ENCODE measurements around the gene ACER2. TPM values are rescaled to one million over a fixed set of nuclear protein-coding genes. Genes with fewer than 3 reads are reported as not detected.

ACER2 gene
- total and polyA plus RNA-seq, 2 of the 8 experiments (the other 6 are each of a cell fraction or from before 2014, with no cell fraction given): 7.4 to 8.8 TPM

- CTCF ChIA-PET (ENCODE audit: partially characterized antibody): interaction anchor here (1.1 to 1.5 kb wide), 2 partner anchors 46 to 54 kb away, joined by 3 to 8 read pairs; no protein-coding TSS in a partner anchor
- no peaks in the 10 kb centered on the region for H3K36me3 ChIP-seq (ENCODE audit: control insufficient read depth in 2 of 4, insufficient read depth in 4 of 4, low read length in 3 of 4)
- no peak overlapping the region for H3K4me3 ChIP-seq (ENCODE audit: extremely low read depth in 1 of 4, insufficient read depth in 2 of 4, low read depth in 3 of 4, low read length in 4 of 4)
- H3K56ac ChIP-seq (replicated peaks; ENCODE audit: insufficient read length, low read depth, low read length): no peak overlapping the region
- DNase-seq (ENCODE audit: low read depth in 1 of 2, low spot score in 2 of 2): no peak
- H2AFZ ChIP-seq (ENCODE audit: low read length): no peak overlapping the region
- H3K27me3 ChIP-seq (replicated peaks in 1 of 4; ENCODE audit: control insufficient read depth in 3 of 4, extremely low read depth in 1 of 4, insufficient read depth in 3 of 4, low read length in 3 of 4): peaks cover 0 to 7% (median 0%) of the 10 kb centered on the region in 4 experiments; a peak in 3 of 7 replicates
- peaks cover 7% of the 10 kb centered on the region; the same call in 1 of the 2 replicates for H3K79me1 ChIP-seq (ENCODE audit: low read depth, low read length)
- H4K20me1 ChIP-seq (replicated peaks in 1 of 2; ENCODE audit: control insufficient read depth in 1 of 2, insufficient read depth in 2 of 2, low read length in 2 of 2): no peaks in the 10 kb centered on the region
- no peak overlapping the region for H3K27ac ChIP-seq (ENCODE audit: low read depth, low read length)
- no peak for FAIRE-seq
- H3K4ac ChIP-seq (replicated peaks; ENCODE audit: insufficient read length, low read depth, low read length): no peak overlapping the region
- H2BK12ac ChIP-seq (ENCODE audit: low read depth, low read length): no peak overlapping the region
- H2BK20ac ChIP-seq (ENCODE audit: low read length): no peak overlapping the region
- H3K9me3 ChIP-seq (ENCODE audit: insufficient read depth in 2 of 2, low read depth in 1 of 2, low read length in 1 of 2): no peaks in the 10 kb centered on the region
- no peak overlapping the region for H4K91ac ChIP-seq (replicated peaks; ENCODE audit: insufficient read length, low read length)
- H3K14ac ChIP-seq (ENCODE audit: insufficient read length): no peak overlapping the region
- H3K9ac ChIP-seq (replicated peaks in 1 of 4; ENCODE audit: extremely low read depth in 1 of 4, low read depth in 3 of 4, low read length in 3 of 4): no peak overlapping the region
- no peak overlapping the region for H4K8ac ChIP-seq (ENCODE audit: extremely low read depth, insufficient read depth, low read length)
- no peak overlapping the region for H2BK5ac ChIP-seq (ENCODE audit: low read depth, low read length)
- no peak overlapping the region for H2AK5ac ChIP-seq (ENCODE audit: low read depth, low read length)
- POLR2A ChIA-PET (ENCODE audit: partially characterized antibody): interaction anchor here (0.6 to 0.9 kb wide), 2 partner anchors 35 to 305 kb away, joined by 3 read pairs; no protein-coding TSS in a partner anchor
- 85% methylated on average over 8 of the region's 8 CpGs; no CpG with 5 or more reads in 1 of the 2 experiments for WGBS, 2 experiments (ENCODE audit: extremely low coverage in 1 of 2, insufficient coverage in 1 of 2, insufficient read length in 1 of 2, insufficient replicate concordance in 2 of 2, low coverage in 1 of 2, low lambda C conversion rate in 2 of 2, missing lambda C conversion rate in 1 of 2)
- no peak overlapping the region for H2BK120ac ChIP-seq (replicated peaks; ENCODE audit: low read depth, low read length)
- H3K79me2 ChIP-seq (ENCODE audit: control insufficient read depth in 1 of 2, insufficient read depth in 2 of 2, low read length in 2 of 2): peaks cover 0 to 38% of the 10 kb centered on the region in 2 experiments; a peak in 2 of 4 replicates
- H3K23ac ChIP-seq (ENCODE audit: insufficient read length): no peak overlapping the region
- no peak overlapping the region for H2BK15ac ChIP-seq (ENCODE audit: low read length)
- no peak overlapping the region for H4K5ac ChIP-seq (ENCODE audit: insufficient read length, low read depth, low read length)
- H3K4me2 ChIP-seq (ENCODE audit: insufficient read depth in 1 of 2, low read depth in 2 of 2, low read length in 2 of 2): no peak overlapping the region
- H3K18ac ChIP-seq (ENCODE audit: extremely low read depth, low read length): no peak overlapping the region
- H3K4me1 ChIP-seq (replicated peaks in 1 of 4; ENCODE audit: control insufficient read depth in 3 of 4, insufficient read depth in 4 of 4, low read length in 3 of 4): peaks cover 2 to 14% (median 10%) of the 10 kb centered on the region in 4 experiments; a peak in 5 of 7 replicates
- H3K23me2 ChIP-seq (ENCODE audit: low read depth, low read length): peaks cover 16% of the 10 kb centered on the region
- no peak for TF ChIP-seq EP300 (IDR thresholded peaks at IDR 0.05; ENCODE audit: borderline replicate concordance in 1 of 2, low read depth in 2 of 2, low read length in 2 of 2)
- no peak for TF ChIP-seq RXRA (IDR thresholded peaks at IDR 0.05; ENCODE audit: insufficient read depth, low read depth, low read length)
- no peak for TF ChIP-seq TCF12 (IDR thresholded peaks at IDR 0.05; ENCODE audit: low read depth, low read length)
- TF ChIP-seq ATF2 (IDR thresholded peaks at IDR 0.05; ENCODE audit: low read length): no peak
- no peak for TF ChIP-seq SP4 (IDR thresholded peaks at IDR 0.05; ENCODE audit: low read length)
- no peak for TF ChIP-seq BRCA1 (IDR thresholded peaks at IDR 0.05; ENCODE audit: low read depth, low read length)
Observed at GRCh38 chr9:19411316-19411715, 2.5 kb downstream of the ACER2 start.

Data from H1 (cell line).